H1 (cell line): ENCODE measurements around the gene RASL10B. TPM values are rescaled to one million over a fixed set of nuclear protein-coding genes. Genes with fewer than 3 reads are reported as not detected.

Experiments
- CTCF ChIA-PET: fragments of 300-600 bp; sonication (Branson Sonifier 250); formaldehyde crosslinking; loops from one replicate; lab custom pipeline; 2021; ENCODE audit not compliant: partially characterized antibody; lab: Charles Lee
- POLR2A ChIA-PET: fragments of 300-600 bp; sonication (Branson Sonifier 250); formaldehyde crosslinking; loops from one replicate; lab custom pipeline; 2021; ENCODE audit warnings: inconsistent platforms; ENCODE audit not compliant: partially characterized antibody; lab: Charles Lee
- DNase-seq, 2 experiments: peaks; one replicate each; pipeline versions ENCODE4 v3.0.0 to v3.0.0-alpha.2; 2010 to 2022; ENCODE audit warnings: low spot score in 2 of 2, low read depth in 1 of 2, mixed read lengths in 1 of 2
- FAIRE-seq: peaks from 2 replicates; lab custom pipeline; 2011; peaks lifted over from hg19 to GRCh38; lab: Jason Lieb, UNC
- H2AFZ ChIP-seq: 2 replicates; pipeline ENCODE4 v1.8.1; 2012; ENCODE audit warnings: low read length, inconsistent platforms
- H2AK5ac ChIP-seq: 2 replicates; pipeline ENCODE4 v1.6.1; 2013; ENCODE audit warnings: low read depth, low read length
- H2BK120ac ChIP-seq: replicated peaks from 2 replicates; pipeline ENCODE3; 2013; ENCODE audit warnings: low read depth, low read length, inconsistent platforms
- H2BK12ac ChIP-seq: 2 replicates; pipeline ENCODE4 v1.6.1; 2013; ENCODE audit warnings: low read depth, low read length
- H2BK15ac ChIP-seq: 2 replicates; pipeline ENCODE4 v1.6.1; 2013; ENCODE audit warnings: low read length
- H2BK20ac ChIP-seq: 2 replicates; pipeline ENCODE4 v1.6.1; 2013; ENCODE audit warnings: low read length
- H2BK5ac ChIP-seq: 2 replicates; pipeline ENCODE4 v1.6.1; 2013; ENCODE audit warnings: low read depth, low read length
- H3K14ac ChIP-seq: 2 replicates; pipeline ENCODE4 v1.6.1; 2013; ENCODE audit warnings: inconsistent platforms; ENCODE audit not compliant: insufficient read length
- H3K18ac ChIP-seq: 2 replicates; pipeline ENCODE4 v1.6.1; 2013; ENCODE audit warnings: low read length; ENCODE audit errors: extremely low read depth
- H3K23ac ChIP-seq: 2 replicates; pipeline ENCODE4 v1.6.1; 2013; ENCODE audit warnings: inconsistent platforms; ENCODE audit not compliant: insufficient read length
- H3K23me2 ChIP-seq: 2 replicates; pipeline ENCODE4 v1.6.1; 2013; ENCODE audit warnings: low read depth, low read length
- H3K27ac ChIP-seq: 2 replicates; pipeline ENCODE4 v1.6.1; 2011; ENCODE audit warnings: low read depth, low read length, inconsistent platforms
- H3K27me3 ChIP-seq, 4 experiments: replicated peaks in 1 of 4; 1 replicate in 1 of 4; 2 replicates in 3 of 4; pipeline versions ENCODE4 v1.6.1 to v1.8.1; 2011 to 2013; ENCODE audit warnings: low read length in 3 of 4, mild to moderate bottlenecking in 3 of 4, inconsistent platforms in 2 of 4, mixed read lengths in 2 of 4, moderate library complexity in 1 of 4; ENCODE audit not compliant: control insufficient read depth in 3 of 4, insufficient read depth in 3 of 4; ENCODE audit errors: extremely low read depth in 1 of 4
- H3K36me3 ChIP-seq, 4 experiments: 2 replicates each; pipeline versions ENCODE4 v1.6.1 to v1.8.1; 2011 to 2013; ENCODE audit warnings: mild to moderate bottlenecking in 4 of 4, low read length in 3 of 4, moderate library complexity in 2 of 4, control low read depth in 1 of 4, inconsistent platforms in 1 of 4; ENCODE audit not compliant: insufficient read depth in 4 of 4, control insufficient read depth in 2 of 4
- H3K4ac ChIP-seq: replicated peaks from 2 replicates; pipeline ENCODE3; 2013; ENCODE audit warnings: low read length, low read depth, mixed read lengths, inconsistent platforms; ENCODE audit not compliant: insufficient read length
- H3K4me1 ChIP-seq, 4 experiments: replicated peaks in 1 of 4; 1 replicate in 1 of 4; 2 replicates in 3 of 4; pipeline versions ENCODE4 v1.6.1 to v1.8.1; 2011 to 2013; ENCODE audit warnings: low read length in 3 of 4, inconsistent platforms in 2 of 4, mixed read lengths in 1 of 4; ENCODE audit not compliant: insufficient read depth in 4 of 4, control insufficient read depth in 3 of 4
- H3K4me2 ChIP-seq, 2 experiments: 2 replicates each; pipeline versions ENCODE4 v1.6.1 to v1.8.1; 2011 to 2013; ENCODE audit warnings: low read depth in 2 of 2, low read length in 2 of 2, control low read depth in 1 of 2, inconsistent platforms in 1 of 2, mild to moderate bottlenecking in 1 of 2; ENCODE audit not compliant: insufficient read depth in 1 of 2
- H3K4me3 ChIP-seq, 4 experiments: fragments of 200-600, 300-600 bp in 1 of 4; sonication (generic), shearing (Covaris generic), sonication (Bioruptor Twin) in 1 of 4; 2 replicates each; pipeline versions ENCODE4 v1.5.1 to v1.8.1; 2011 to 2016; ENCODE audit warnings: low read length in 4 of 4, low read depth in 3 of 4, control low read depth in 2 of 4, inconsistent platforms in 2 of 4, mild to moderate bottlenecking in 2 of 4, mixed read lengths in 1 of 4, moderate library complexity in 1 of 4; ENCODE audit not compliant: insufficient read depth in 2 of 4; ENCODE audit errors: extremely low read depth in 1 of 4
- H3K56ac ChIP-seq: replicated peaks from 2 replicates; pipeline ENCODE3; 2013; ENCODE audit warnings: low read depth, mild to moderate bottlenecking, mixed read lengths, low read length, inconsistent platforms; ENCODE audit not compliant: insufficient read length
- H3K79me1 ChIP-seq: 2 replicates; pipeline ENCODE4 v1.6.1; 2013; ENCODE audit warnings: low read depth, low read length, control low read depth
- H3K79me2 ChIP-seq, 2 experiments: 2 replicates each; pipeline versions ENCODE4 v1.6.1 to v1.8.1; 2012 to 2013; ENCODE audit warnings: low read length in 2 of 2, mild to moderate bottlenecking in 2 of 2, inconsistent platforms in 1 of 2; ENCODE audit not compliant: insufficient read depth in 2 of 2, control insufficient read depth in 1 of 2
- H3K9ac ChIP-seq, 4 experiments: replicated peaks in 1 of 4; 1 replicate in 1 of 4; 2 replicates in 3 of 4; pipeline versions ENCODE4 v1.6.1 to v1.8.1; 2011 to 2013; ENCODE audit warnings: low read depth in 3 of 4, low read length in 3 of 4, control low read depth in 2 of 4, mild to moderate bottlenecking in 2 of 4, moderate library complexity in 2 of 4, inconsistent platforms in 1 of 4; ENCODE audit errors: extremely low read depth in 1 of 4
- H3K9me3 ChIP-seq, 2 experiments: 2 replicates each; pipeline versions ENCODE4 v1.6.1 to v1.8.1; 2012 to 2013; ENCODE audit warnings: mild to moderate bottlenecking in 2 of 2, moderate library complexity in 2 of 2, control low read depth in 1 of 2, inconsistent platforms in 1 of 2, low read depth in 1 of 2, low read length in 1 of 2, mixed read lengths in 1 of 2; ENCODE audit not compliant: insufficient read depth in 2 of 2
- H4K20me1 ChIP-seq, 2 experiments: replicated peaks in 1 of 2; 2 replicates each; pipeline versions ENCODE3 to v1.8.1; 2011 to 2013; ENCODE audit warnings: inconsistent platforms in 2 of 2, low read length in 2 of 2, mild to moderate bottlenecking in 1 of 2; ENCODE audit not compliant: insufficient read depth in 2 of 2, control insufficient read depth in 1 of 2
- H4K5ac ChIP-seq: 2 replicates; pipeline ENCODE4 v1.6.1; 2013; ENCODE audit warnings: low read length, low read depth, mixed read lengths, inconsistent platforms; ENCODE audit not compliant: insufficient read length
- H4K8ac ChIP-seq: 2 replicates; pipeline ENCODE4 v1.8.0; 2013; ENCODE audit warnings: mild to moderate bottlenecking, moderate library complexity, low read length, inconsistent platforms; ENCODE audit not compliant: insufficient read depth; ENCODE audit errors: extremely low read depth
- H4K91ac ChIP-seq: replicated peaks from 2 replicates; pipeline ENCODE3; 2013; ENCODE audit warnings: low read length, mixed read lengths, inconsistent platforms; ENCODE audit not compliant: insufficient read length
- EP300 ChIP-seq, 2 experiments: IDR thresholded peaks; 1 replicate in 1 of 2; 2 replicates in 1 of 2; pipeline ENCODE4 v1.6.1; 2011 to 2012; ENCODE audit warnings: low read depth in 2 of 2, low read length in 2 of 2, mild to moderate bottlenecking in 2 of 2, borderline replicate concordance in 1 of 2, inconsistent platforms in 1 of 2, moderate library complexity in 1 of 2
- GTF2F1 ChIP-seq: IDR thresholded peaks from 2 replicates; pipeline ENCODE4 v1.6.1; 2012; ENCODE audit warnings: low read depth, low read length, improper control_type of control experiment, borderline replicate concordance
- JUN ChIP-seq: IDR thresholded peaks from 2 replicates; pipeline ENCODE4 v1.6.1; 2011; ENCODE audit warnings: low read depth, mild to moderate bottlenecking, improper control_type of control experiment, low read length
- PHF8 ChIP-seq: fragments of 200-600 bp; sonication (generic); conservative IDR thresholded peaks from 2 replicates; pipeline ENCODE4 v1.7.1; 2012; ENCODE audit warnings: low read depth, mild to moderate bottlenecking, inconsistent platforms, low read length, moderate library complexity
- POLR2A ChIP-seq, 2 experiments: IDR thresholded peaks; 1 replicate in 1 of 2; 2 replicates in 1 of 2; pipeline ENCODE4 v1.6.1; 2011; ENCODE audit warnings: low read depth in 2 of 2, low read length in 2 of 2, mild to moderate bottlenecking in 2 of 2; ENCODE audit errors: control extremely low read depth in 1 of 2
- whole genome bisulfite sequencing, 2 experiments: shearing (Covaris generic) in 1 of 2; methylation state at CpG; one replicate each; pipeline versions ENCODE4 v1.1.6 to v1.1.7; 2013 to 2015; ENCODE audit warnings: low lambda C conversion rate in 2 of 2, mixed read lengths in 2 of 2, inconsistent platforms in 1 of 2, low coverage in 1 of 2, missing lambda C conversion rate in 1 of 2; ENCODE audit not compliant: insufficient replicate concordance in 2 of 2, insufficient coverage in 1 of 2, insufficient read length in 1 of 2; ENCODE audit errors: extremely low coverage in 1 of 2, missing lambda C conversion rate in 1 of 2; 5-methylcytosine and 5-hydroxymethylcytosine counted together
- polyA plus RNA-seq, 7 experiments: library from polyadenylated mRNA; depleted of rRNA in 3 of 7; stranded (reverse) in 5 of 7; unstranded in 2 of 7; fragments of >200 nt in 5 of 7; fragments of 200-250 nt in 2 of 7; gene quantifications; 1 replicate in 5 of 7; 2 replicates in 1 of 7; 4 replicates in 1 of 7; pipeline versions ENCODE4 v1.2.1 to v1.2.3, GENCODE V29; 2011 to 2013; ENCODE audit warnings: missing spikeins in 2 of 7, mixed read lengths in 2 of 7
- total RNA-seq: library from RNA; stranded (reverse); fragmentation: NEBNext Ultra II Directional; extraction: Animal tissue kit (Norgen Biotek cat#: 25700); gene quantifications from 2 replicates; pipeline ENCODE4 v1.2.1, GENCODE V29; 2021

The RASL10B gene
- total and polyA plus RNA-seq, 2 of the 8 experiments (the other 6 are each of a cell fraction or from before 2014, with no cell fraction given), result 17.5 to 22.8 TPM

GRCh38 chr17:35744830-35745229, 13.4 kb downstream of the RASL10B start:
- H3K27me3 ChIP-seq, result peaks cover 11 to 36% (median 33%) of the 10 kb centered on the region in 4 experiments
- H3K4me3 ChIP-seq, result no peak overlapping the region
- H2AK5ac ChIP-seq, result no peak overlapping the region
- peaks cover 0 to 9% (median 4%) of the 10 kb centered on the region in 4 experiments; a peak in 5 of 7 replicates for H3K4me1 ChIP-seq
- H2BK12ac ChIP-seq, result no peak overlapping the region
- no peak overlapping the region for H3K14ac ChIP-seq
- no peak overlapping the region for H2BK120ac ChIP-seq
- peaks cover 5% of the 10 kb centered on the region; the same call in 1 of the 2 replicates for H3K23me2 ChIP-seq
- no peak overlapping the region for H3K27ac ChIP-seq
- no peak overlapping the region for H2BK15ac ChIP-seq
- no peak overlapping the region for H4K5ac ChIP-seq
- CTCF ChIA-PET, result interaction anchor here (0.6 to 8.4 kb wide), 14 partner anchors 12 to 148 kb away, joined by 3 to 166 read pairs (median 3); partner anchors contain the start of gene RASL10B
- TF ChIP-seq GTF2F1 (no peak), POLR2A (IDR thresholded peaks at IDR 0.05; ENCODE audit: control extremely low read depth in 1 of 2, low read depth in 2 of 2, low read length in 2 of 2) (no peak), JUN (no peak), EP300 (IDR thresholded peaks at IDR 0.05; ENCODE audit: borderline replicate concordance in 1 of 2, low read depth in 2 of 2, low read length in 2 of 2) (no peak), PHF8 (no peak)
- TF ChIP-seq, all 59 proteins: peak for 0
- Histone ChIP-seq H2BK5ac (no peak overlapping the region), H3K9ac (no peak overlapping the region), H2BK20ac (no peak overlapping the region), H3K9me3 (peaks cover 8 to 11% of the 10 kb centered on the region in 2 experiments; a peak in 2 of 4 replicates), H3K4me2 (no peak overlapping the region), H4K20me1 (peaks cover 0 to 10% of the 10 kb centered on the region in 2 experiments), H3K36me3 (peaks cover 0 to 8% (median 0%) of the 10 kb centered on the region in 4 experiments; a peak in 1 of 8 replicates), H3K79me1 (no peaks in the 10 kb centered on the region; the same call in 1 of the 2 replicates), H3K18ac (no peak overlapping the region), H3K79me2 (no peaks in the 10 kb centered on the region), H2AFZ (no peak overlapping the region), H4K91ac (no peak overlapping the region), H4K8ac (no peak overlapping the region), H3K4ac (no peak overlapping the region), H3K56ac (no peak overlapping the region), H3K23ac (no peak overlapping the region)
- no peak for DNase-seq
- no peak for FAIRE-seq
- WGBS, 2 experiments, result 80% methylated on average over 5 of the region's 8 CpGs; no CpG with 5 or more reads in 1 of the 2 experiments
- POLR2A ChIA-PET, result interaction anchor here (1.8 kb wide), 1 partner anchor 19 kb away, joined by 4 read pairs; no protein-coding TSS in a partner anchor
